Mesodermal cell (in vitro differentiated cells): Measurements from ENCODE around the gene SLC31A1.

Experiments used
- H3K27ac ChIP-seq: 2 replicates; pipeline ENCODE4 v1.7.0; 2013; ENCODE audit warnings: mild to moderate bottlenecking, low read depth, low read length, moderate library complexity; ENCODE audit not compliant: severe bottlenecking
- H3K36me3 ChIP-seq: 2 replicates; pipeline ENCODE4 v1.7.1; 2013; ENCODE audit warnings: mild to moderate bottlenecking, low read length, moderate library complexity; ENCODE audit not compliant: control insufficient read depth, insufficient read depth
- H3K4me1 ChIP-seq: one replicate; pipeline ENCODE4 v1.7.1; 2013; ENCODE audit warnings: mild to moderate bottlenecking, low read length; ENCODE audit not compliant: insufficient read depth, control insufficient read depth, poor library complexity, severe bottlenecking
- H3K4me3 ChIP-seq: 2 replicates; pipeline ENCODE4 v1.7.0; 2013; ENCODE audit warnings: low read length, control low read depth, mild to moderate bottlenecking; ENCODE audit not compliant: insufficient read depth, poor library complexity, severe bottlenecking; ENCODE audit errors: extremely low read depth
- H3K9me3 ChIP-seq: 2 replicates; pipeline ENCODE4 v1.7.1; 2013; ENCODE audit warnings: mild to moderate bottlenecking, low read length, moderate library complexity; ENCODE audit not compliant: control insufficient read depth
- WGBS, 2 experiments: methylation state at CpG; one replicate each; pipeline ENCODE4 v1.1.5; 2013; ENCODE audit warnings: missing lambda C conversion rate in 2 of 2; ENCODE audit not compliant: insufficient coverage in 2 of 2; 5-methylcytosine and 5-hydroxymethylcytosine counted together

SLC31A1 gene

GRCh38 chr9:113257863-113258262, 36.5 kb downstream of the SLC31A1 start:
- no peak overlapping the region for H3K4me3 ChIP-seq
- peaks cover 47% of the 10 kb centered on the region for H3K36me3 ChIP-seq
- 100% methylated on average over 1 to 2 of the region's 3 CpGs for WGBS, 2 experiments
- H3K9me3 ChIP-seq, result no peaks in the 10 kb centered on the region
- H3K27ac ChIP-seq, result no peak overlapping the region
- H3K4me1 ChIP-seq, result no peaks in the 10 kb centered on the region

GRCh38 chr9:113258282-113258681, 36.9 kb downstream of the SLC31A1 start:
- Histone ChIP-seq H3K36me3 (peaks cover 47% of the 10 kb centered on the region), H3K27ac (no peak overlapping the region), H3K9me3 (no peaks in the 10 kb centered on the region), H3K4me1 (no peaks in the 10 kb centered on the region), H3K4me3 (no peak overlapping the region)
- no CpG with 5 or more reads among the region's 1 CpG for WGBS, 2 experiments

- Histone ChIP-seq H3K4me3 (no peak overlapping the region), H3K27ac (no peak overlapping the region), H3K4me1 (no peaks in the 10 kb centered on the region), H3K36me3 (peaks cover 52% of the 10 kb centered on the region), H3K9me3 (no peaks in the 10 kb centered on the region)
- no CpG with 5 or more reads among the region's 1 CpG for WGBS, 2 experiments
Measured at GRCh38 chr9:113261917-113262671, 40.8 kb downstream of the SLC31A1 start.

GRCh38 chr9:113266174-113266573, 44.8 kb downstream of the SLC31A1 start:
- peaks cover 54% of the 10 kb centered on the region for H3K36me3 ChIP-seq
- WGBS, 2 experiments, result 90 to 94% methylated on average over 2 of the region's 3 CpGs
- H3K4me1 ChIP-seq, result no peaks in the 10 kb centered on the region
- no peak overlapping the region for H3K4me3 ChIP-seq
- H3K27ac ChIP-seq, result no peak overlapping the region
- no peaks in the 10 kb centered on the region for H3K9me3 ChIP-seq

- Histone ChIP-seq H3K4me1 (no peaks in the 10 kb centered on the region), H3K36me3 (peaks cover 68% of the 10 kb centered on the region), H3K4me3 (no peak overlapping the region), H3K27ac (no peak overlapping the region), H3K9me3 (no peaks in the 10 kb centered on the region)
- WGBS, 2 experiments, result 92% methylated on average over 1 to 4 of the region's 4 CpGs
Measured at GRCh38 chr9:113267911-113268566, 46.7 kb downstream of the SLC31A1 start.

GRCh38 chr9:113269355-113269754, 48.0 kb downstream of the SLC31A1 start:
- Histone ChIP-seq H3K36me3 (peaks cover 73% of the 10 kb centered on the region), H3K9me3 (no peaks in the 10 kb centered on the region), H3K4me3 (no peak overlapping the region), H3K27ac (no peak overlapping the region), H3K4me1 (no peaks in the 10 kb centered on the region)
- 100% methylated on average over 1 of the region's 2 CpGs; no CpG with 5 or more reads in 1 of the 2 experiments for WGBS, 2 experiments

GRCh38 chr9:113269871-113270270, 48.5 kb downstream of the SLC31A1 start:
- Histone ChIP-seq H3K27ac (no peak overlapping the region), H3K4me1 (no peaks in the 10 kb centered on the region), H3K4me3 (no peak overlapping the region), H3K9me3 (no peaks in the 10 kb centered on the region), H3K36me3 (peaks cover 73% of the 10 kb centered on the region)
- WGBS, 2 experiments, result 83 to 86% methylated on average over 1 of the region's 2 CpGs

GRCh38 chr9:113274474-113275156, 53.3 kb downstream of the SLC31A1 start:
- H3K4me1 ChIP-seq, result peaks cover 7% of the 10 kb centered on the region
- 2% methylated on average over 8 to 11 of the region's 15 CpGs for WGBS, 2 experiments
- H3K27ac ChIP-seq, result peak overlapping the region; percentile 87
- H3K36me3 ChIP-seq, result peaks cover 67% of the 10 kb centered on the region
- peak overlapping the region; percentile 82 for H3K4me3 ChIP-seq
- H3K9me3 ChIP-seq, result no peaks in the 10 kb centered on the region

- Histone ChIP-seq H3K27ac (peak within 1 kb of the TSS; percentile 87), H3K4me3 (peak within 1 kb of the TSS; percentile 82), H3K36me3 (peaks cover 67% of the 10 kb centered on the region), H3K4me1 (peaks cover 7% of the 10 kb centered on the region), H3K9me3 (no peaks in the 10 kb centered on the region)
- 0% methylated on average over 42 to 45 of the region's 63 CpGs for WGBS, 2 experiments
Measured at GRCh38 chr9:113275157-113276131, 54.1 kb downstream of the SLC31A1 start, which contains the start of the genes CDC26 and PRPF4. CDC26 (minus strand) TSS chr9:113275572; CDS start chr9:113272507, 3,065 bp downstream. PRPF4 (plus strand) TSS chr9:113275658; CDS start chr9:113275744, 86 bp downstream.

GRCh38 chr9:113278840-113279239, 57.5 kb downstream of the SLC31A1 start:
- H3K36me3 ChIP-seq, result peaks cover 70% of the 10 kb centered on the region
- H3K4me1 ChIP-seq, result peaks cover 7% of the 10 kb centered on the region
- H3K4me3 ChIP-seq, result no peak overlapping the region
- 94 to 100% methylated on average over 3 of the region's 4 CpGs for WGBS, 2 experiments
- no peaks in the 10 kb centered on the region for H3K9me3 ChIP-seq
- H3K27ac ChIP-seq, result no peak overlapping the region
